ENCODE data around the gene AGK.

- TF ChIP-seq, protein P1, sequence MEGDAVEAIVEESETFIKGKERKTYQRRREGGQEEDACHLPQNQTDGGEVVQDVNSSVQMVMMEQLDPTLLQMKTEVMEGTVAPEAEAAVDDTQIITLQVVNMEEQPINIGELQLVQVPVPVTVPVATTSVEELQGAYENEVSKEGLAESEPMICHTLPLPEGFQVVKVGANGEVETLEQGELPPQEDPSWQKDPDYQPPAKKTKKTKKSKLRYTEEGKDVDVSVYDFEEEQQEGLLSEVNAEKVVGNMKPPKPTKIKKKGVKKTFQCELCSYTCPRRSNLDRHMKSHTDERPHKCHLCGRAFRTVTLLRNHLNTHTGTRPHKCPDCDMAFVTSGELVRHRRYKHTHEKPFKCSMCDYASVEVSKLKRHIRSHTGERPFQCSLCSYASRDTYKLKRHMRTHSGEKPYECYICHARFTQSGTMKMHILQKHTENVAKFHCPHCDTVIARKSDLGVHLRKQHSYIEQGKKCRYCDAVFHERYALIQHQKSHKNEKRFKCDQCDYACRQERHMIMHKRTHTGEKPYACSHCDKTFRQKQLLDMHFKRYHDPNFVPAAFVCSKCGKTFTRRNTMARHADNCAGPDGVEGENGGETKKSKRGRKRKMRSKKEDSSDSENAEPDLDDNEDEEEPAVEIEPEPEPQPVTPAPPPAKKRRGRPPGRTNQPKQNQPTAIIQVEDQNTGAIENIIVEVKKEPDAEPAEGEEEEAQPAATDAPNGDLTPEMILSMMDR (IDR thresholded peaks at IDR 0.05; ENCODE audit: insufficient read depth, low read depth, low read length): no peak
- no peak for TF ChIP-seq EZH2 (IDR thresholded peaks at IDR 0.05; ENCODE audit: insufficient read depth, low read length)
Observed at GRCh38 chr7:141664450-141664849, 113.2 kb downstream of the AGK start.
